Measurements from ENCODE around the gene AOAH. TPM values are rescaled to one million over a fixed set of nuclear protein-coding genes. Genes with fewer than 3 reads are reported as not detected.

The AOAH gene
- total and polyA plus RNA-seq, 2 of the 4 experiments (the other 2 are of a cell fraction) = not detected

DNA sequence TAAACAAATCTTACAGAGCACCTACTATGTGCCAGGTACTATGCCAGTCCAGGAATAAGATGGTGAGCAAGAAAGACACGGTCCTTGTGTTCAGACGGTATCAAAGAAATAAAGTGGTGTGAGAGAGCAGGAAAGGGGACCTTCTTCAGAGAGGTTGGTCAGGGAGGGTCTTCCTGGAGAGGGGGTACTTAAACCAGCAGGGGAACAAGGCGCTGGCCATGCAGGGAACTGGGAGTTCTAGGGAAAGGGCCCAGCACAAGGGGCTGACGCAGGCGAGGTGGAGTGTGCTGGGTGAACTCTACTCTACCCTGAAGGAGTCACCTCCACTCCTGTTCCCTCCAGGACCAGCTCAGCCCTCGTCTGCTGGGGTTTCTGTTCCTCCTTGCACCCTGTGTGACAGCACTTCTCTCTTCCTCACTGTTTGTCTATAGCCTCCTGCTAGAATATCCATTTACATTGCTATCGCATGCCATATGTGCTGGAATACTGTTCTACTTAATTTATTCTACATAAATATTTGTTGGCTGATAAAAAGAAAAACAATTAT, 73.5 kb downstream of the AOAH start:
- no peak overlapping the region for H3K9ac ChIP-seq (ENCODE audit: low read depth, low read length)
- H3K14ac ChIP-seq (replicated peaks; ENCODE audit: low read depth, low read length) = no peak overlapping the region
- peak overlapping the region; percentile 65; the same call in 1 of the 2 replicates for H2BK20ac ChIP-seq (ENCODE audit: low read depth, low read length)
- POLR2A ChIA-PET (ENCODE audit: unreplicated experiment) = no interaction called here
- no peak overlapping the region for H2AFZ ChIP-seq (replicated peaks; ENCODE audit: low read length, poor library complexity)
- CTCF ChIA-PET = interaction anchor here (0.6 to 1.0 kb wide), 2 partner anchors 8 to 210 kb away, joined by 3 read pairs; no protein-coding TSS in a partner anchor
- H3K4me2 ChIP-seq (ENCODE audit: low read depth, low read length) = peak overlapping the region; percentile 50
- peaks cover 3% of the 10 kb centered on the region; the same call in 1 of the 2 replicates for H3K9me1 ChIP-seq (ENCODE audit: insufficient read depth, low read length)
- H4K5ac ChIP-seq (ENCODE audit: low read depth, low read length) = peak overlapping the region; percentile 52
- H3K4ac ChIP-seq (ENCODE audit: low read depth, low read length) = peak overlapping the region; percentile 58
- peak overlapping the region; percentile 68 for H2BK120ac ChIP-seq (ENCODE audit: low read depth, low read length)
- H4K8ac ChIP-seq (ENCODE audit: low read depth in 2 of 2, low read length in 2 of 2) = no peak overlapping the region; a peak in 1 of 4 replicates
- H3K56ac ChIP-seq (ENCODE audit: extremely low read depth, insufficient read depth, low read length) = no peak overlapping the region
- WGBS, 2 experiments (ENCODE audit: extremely low coverage in 2 of 2, insufficient read length in 1 of 2) = 50% methylated on average over 2 of the region's 7 CpGs; no CpG with 5 or more reads in 1 of the 2 experiments
- no peaks in the 10 kb centered on the region for H3K36me3 ChIP-seq (ENCODE audit: control insufficient read depth, insufficient read depth, low read length)
- H2AK9ac ChIP-seq (replicated peaks; ENCODE audit: low read depth, low read length, poor library complexity) = no peak overlapping the region
- H3K27ac ChIP-seq (ENCODE audit: insufficient read depth, low read length) = peak overlapping the region; percentile 76; the same call in 1 of the 2 replicates
- 0 out of 2 replicates have a peak overlapping the region, but pooled peaks have one; percentile 45 for H4K91ac ChIP-seq (ENCODE audit: insufficient read depth, low read depth, low read length)
- in situ Hi-C loops (cut with MboI; ENCODE audit: low sequenced_read_pairs) (no loop called here), dilution Hi-C loops (cut with HindIII; ENCODE audit: low sequenced_read_pairs, unreplicated experiment) (no loop called here), intact Hi-C loops (cut with micrococcal nuclease) (loop anchor here (5.0 to 10.0 kb wide), 2 partner anchors 209 to 1524 kb away; partner anchors contain the start of gene STARD3NL)
- DNase-seq (no peak), ATAC-seq (ENCODE audit: low read depth) (peak; percentile 46)
- H3K79me1 ChIP-seq (ENCODE audit: low read depth in 1 of 2, low read length in 2 of 2) = no peaks in the 10 kb centered on the region
- H3K4me1 ChIP-seq (ENCODE audit: control insufficient read depth, insufficient read depth, low read length) = peaks cover 16% of the 10 kb centered on the region
- no peak for TF ChIP-seq MXI1 (IDR thresholded peaks at IDR 0.05; ENCODE audit: borderline replicate concordance, low read depth, low read length)
- TF ChIP-seq SMC3 (IDR thresholded peaks at IDR 0.05; ENCODE audit: low read depth, low read length) = no peak
- no peak for TF ChIP-seq POLR2A (IDR thresholded peaks at IDR 0.05; ENCODE audit: low read depth, low read length)
- TF ChIP-seq CTCF (conservative IDR thresholded peaks at IDR 0.05; ENCODE audit: low read depth, low read length) = no peak
- no peak for TF ChIP-seq RAD21 (IDR thresholded peaks at IDR 0.05; ENCODE audit: low read length)
- TF ChIP-seq NFE2L2 (IDR thresholded peaks at IDR 0.05; ENCODE audit: low read depth, low read length) = no peak
- TF ChIP-seq FOS (IDR thresholded peaks at IDR 0.05; ENCODE audit: low read depth, low read length) = no peak
- no peak for TF ChIP-seq BHLHE40 (IDR thresholded peaks at IDR 0.05; ENCODE audit: low read depth, low read length)
- TF ChIP-seq RFX5 (IDR thresholded peaks at IDR 0.05; ENCODE audit: low read depth, low read length) = no peak
- H3K9me3 ChIP-seq (ENCODE audit: control insufficient read depth, insufficient read depth, low read length) = no peaks in the 10 kb centered on the region
- BruUV-seq (replicated peaks) = no TSS peak
- H3K4me3 ChIP-seq (ENCODE audit: insufficient read depth, low read depth, low read length) = no peak overlapping the region
- peak overlapping the region; percentile 60 for H2BK5ac ChIP-seq (ENCODE audit: low read depth, low read length, poor library complexity, severe bottlenecking)
- peak overlapping the region; percentile 22; the same call in 1 of the 2 replicates for H2AK5ac ChIP-seq (ENCODE audit: low read depth, low read length)
- peak overlapping the region; percentile 20; the same call in 1 of the 3 replicates for H2BK15ac ChIP-seq (ENCODE audit: low read depth, low read length)
- H3K27me3 ChIP-seq (ENCODE audit: control insufficient read depth, insufficient read depth, low read length) = no peaks in the 10 kb centered on the region; the same call in 1 of the 2 replicates
- no peaks in the 10 kb centered on the region for H4K20me1 ChIP-seq (ENCODE audit: insufficient read depth, low read length)
- H3K18ac ChIP-seq (ENCODE audit: low read depth, low read length) = peak overlapping the region; percentile 88
- no peak overlapping the region for H3K23ac ChIP-seq (ENCODE audit: low read depth, low read length)

All from IMR-90 (cell line).